GM18502 (cell line): ENCODE data around the gene TRIM10.

Experiments
- ATAC-seq: cut with Tn5 transposase; IDR thresholded peaks from one replicate; pipeline ENCODE4 v1.9.1; 2021; ENCODE audit warnings: mild to moderate bottlenecking; ENCODE audit not compliant: unreplicated experiment, poor library complexity

The TRIM10 gene, protein sequence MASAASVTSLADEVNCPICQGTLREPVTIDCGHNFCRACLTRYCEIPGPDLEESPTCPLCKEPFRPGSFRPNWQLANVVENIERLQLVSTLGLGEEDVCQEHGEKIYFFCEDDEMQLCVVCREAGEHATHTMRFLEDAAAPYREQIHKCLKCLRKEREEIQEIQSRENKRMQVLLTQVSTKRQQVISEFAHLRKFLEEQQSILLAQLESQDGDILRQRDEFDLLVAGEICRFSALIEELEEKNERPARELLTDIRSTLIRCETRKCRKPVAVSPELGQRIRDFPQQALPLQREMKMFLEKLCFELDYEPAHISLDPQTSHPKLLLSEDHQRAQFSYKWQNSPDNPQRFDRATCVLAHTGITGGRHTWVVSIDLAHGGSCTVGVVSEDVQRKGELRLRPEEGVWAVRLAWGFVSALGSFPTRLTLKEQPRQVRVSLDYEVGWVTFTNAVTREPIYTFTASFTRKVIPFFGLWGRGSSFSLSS

DNA sequence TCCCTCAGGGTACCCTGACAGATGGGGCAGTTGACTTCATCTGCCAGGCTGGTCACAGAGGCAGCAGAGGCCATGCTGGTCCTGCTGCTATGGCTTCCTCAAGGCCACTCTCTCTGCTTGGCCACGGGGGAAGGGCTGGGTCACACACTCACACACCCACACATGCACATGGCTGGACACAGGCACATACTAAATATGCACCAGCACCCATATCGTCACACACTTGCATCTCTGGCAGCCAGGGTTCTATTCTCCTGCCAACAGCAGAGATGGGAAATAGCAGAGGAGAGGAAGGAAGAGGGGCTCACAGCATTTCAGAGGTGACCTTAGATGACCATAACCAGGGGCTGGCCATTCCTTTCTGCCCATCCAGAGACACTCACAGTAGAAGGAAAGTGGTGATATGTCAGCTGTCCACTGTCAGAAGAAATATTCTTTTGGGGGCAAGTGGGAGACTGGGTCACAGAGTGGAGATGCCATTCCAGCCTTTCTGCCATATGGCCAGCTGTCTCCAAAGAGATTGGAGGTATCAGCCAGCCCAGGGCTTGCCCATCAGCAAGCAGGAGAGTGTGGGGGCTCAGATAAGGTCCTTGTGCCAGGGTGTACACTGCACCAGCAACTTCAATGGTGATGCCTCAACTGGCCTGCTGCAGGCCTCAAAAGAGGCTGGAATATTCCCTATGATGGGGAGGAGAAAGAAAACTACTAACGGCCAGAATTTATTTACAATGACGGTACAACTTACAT is at the start of gene TRIM10:
TRIM10 (minus strand) TSS at position 427 of the 747 bp plus-strand sequence; CDS start at position 74, 353 bp downstream.
- ATAC-seq, result no peak

DNA sequence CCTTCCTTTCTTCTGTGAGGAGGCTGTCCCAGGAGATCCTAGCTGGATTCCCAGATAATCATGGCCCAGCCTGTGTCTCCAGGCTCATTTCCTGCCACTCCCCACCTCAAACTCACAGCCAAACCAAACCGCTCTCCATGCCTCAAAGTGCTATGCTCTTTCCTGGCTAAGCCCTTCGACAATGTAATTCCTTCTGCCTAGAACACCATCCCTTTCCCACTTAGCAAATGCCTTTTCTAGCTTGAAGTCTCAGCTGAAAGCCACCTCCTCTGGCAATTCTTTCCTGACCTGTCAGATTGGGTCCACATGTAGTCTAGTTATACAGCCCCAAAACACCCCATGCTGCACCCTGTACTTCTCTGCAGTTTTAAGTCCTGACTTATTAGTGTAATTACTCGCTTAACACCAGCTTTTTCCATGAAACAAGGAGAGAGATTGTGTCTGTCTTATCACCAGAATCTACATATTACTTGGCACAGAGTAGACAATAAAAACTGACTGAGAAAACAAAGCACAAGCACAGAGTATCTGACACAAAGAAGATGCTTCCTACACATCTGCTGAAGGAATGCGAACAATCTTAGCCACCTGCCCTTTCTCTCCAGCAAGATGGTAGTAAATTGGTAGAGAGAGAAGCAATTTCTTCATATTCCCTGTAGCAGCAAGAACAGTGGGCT is 46.7 kb upstream of the TRIM10 start:
- ATAC-seq, result no peak

DNA sequence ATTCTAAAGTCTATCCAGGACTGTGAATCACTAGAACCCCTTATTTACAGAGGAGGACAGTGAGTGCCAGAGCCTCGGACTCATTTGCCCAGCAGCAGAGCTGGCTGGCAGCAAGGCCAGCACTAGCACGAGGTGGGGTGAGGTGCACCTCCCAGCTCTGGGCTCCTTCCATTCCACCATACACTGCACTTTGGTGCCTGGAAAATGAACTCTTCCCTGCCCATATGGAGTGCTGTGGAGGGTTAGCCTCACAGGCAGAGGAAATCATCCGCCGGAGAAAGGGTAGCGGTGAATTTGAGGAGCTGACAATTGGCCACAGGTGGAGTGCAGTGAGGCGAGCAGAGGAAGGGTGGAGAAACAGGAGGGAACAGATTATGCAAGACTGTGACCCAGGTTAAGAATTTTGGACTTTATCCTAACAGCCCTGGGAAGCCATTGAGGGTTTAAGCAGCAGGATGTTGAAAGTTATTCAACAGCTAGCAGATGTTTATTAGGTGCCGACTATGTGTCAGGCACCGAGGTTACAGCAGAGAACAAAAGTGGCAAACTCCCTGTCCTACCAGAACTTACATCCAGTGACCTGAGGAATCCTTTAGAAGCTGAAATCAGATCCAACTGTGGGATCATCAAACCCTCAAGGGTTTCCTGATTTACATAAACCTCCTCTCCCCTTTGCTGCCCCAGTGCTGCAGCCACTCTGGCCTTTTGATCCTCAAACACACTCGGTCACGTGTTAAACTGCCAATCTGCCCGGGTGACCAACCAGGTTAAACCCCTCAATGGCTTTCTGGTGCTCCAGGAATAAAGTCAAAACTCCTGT is 46.0 kb upstream of the TRIM10 start:
- no peak for ATAC-seq

DNA sequence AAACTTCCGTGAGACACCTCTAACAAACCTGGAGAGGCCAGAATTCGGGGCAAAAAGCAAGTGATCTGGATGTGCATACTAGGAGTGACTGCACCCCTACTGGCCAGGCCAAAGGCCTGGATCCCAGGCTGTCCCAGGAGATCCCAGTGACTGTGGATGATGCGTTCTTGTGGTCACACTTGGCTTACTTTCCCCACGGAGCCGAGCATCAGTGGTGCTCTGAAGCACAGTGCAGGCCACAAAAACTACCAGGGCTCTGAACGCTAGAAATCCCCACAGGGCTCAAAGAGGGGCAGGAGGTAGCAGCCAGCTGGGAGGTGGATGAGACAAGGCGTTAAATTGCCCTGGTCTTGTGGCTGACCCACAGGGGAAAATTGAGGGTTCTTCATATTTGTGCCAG is 45.1 kb upstream of the TRIM10 start:
- ATAC-seq, result no peak

DNA sequence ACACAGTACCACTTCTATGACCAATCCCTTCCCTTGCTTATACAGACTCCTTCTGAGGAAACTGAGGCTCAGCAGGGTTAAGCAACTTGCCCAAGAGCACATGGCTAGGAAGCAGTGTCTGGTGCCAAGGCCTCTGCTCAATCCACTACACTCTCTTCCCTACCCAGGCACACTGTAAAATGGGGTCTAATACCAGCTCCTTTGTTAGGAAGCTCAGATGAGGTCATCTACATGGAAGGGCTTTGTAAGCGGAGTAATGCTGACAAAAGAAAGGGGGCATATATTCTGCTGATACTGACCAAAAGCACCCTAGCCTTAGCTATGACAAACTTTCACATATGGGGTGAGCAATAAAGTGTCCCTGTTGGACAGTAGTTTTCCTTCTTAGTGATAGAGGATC is 43.1 kb upstream of the TRIM10 start:
- ATAC-seq, result no peak

DNA sequence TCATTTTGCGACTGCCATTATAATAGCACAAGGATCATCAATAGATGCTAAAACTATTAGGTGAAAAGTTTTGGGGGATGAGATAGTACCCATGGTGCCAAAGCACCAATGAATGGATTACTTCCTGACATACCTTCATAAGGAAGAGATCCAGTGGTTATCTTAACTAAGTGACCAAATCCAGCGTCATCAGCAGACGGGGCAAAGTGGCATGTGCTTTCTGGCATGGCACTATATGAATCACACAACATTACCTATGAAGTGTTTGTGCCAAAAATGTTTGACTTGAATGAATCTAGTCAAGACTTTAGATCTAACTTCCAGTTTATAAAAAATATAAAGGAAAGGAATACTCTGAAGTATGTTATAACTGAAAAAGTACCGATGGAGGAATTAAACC is 41.4 kb upstream of the TRIM10 start:
- no peak for ATAC-seq

DNA sequence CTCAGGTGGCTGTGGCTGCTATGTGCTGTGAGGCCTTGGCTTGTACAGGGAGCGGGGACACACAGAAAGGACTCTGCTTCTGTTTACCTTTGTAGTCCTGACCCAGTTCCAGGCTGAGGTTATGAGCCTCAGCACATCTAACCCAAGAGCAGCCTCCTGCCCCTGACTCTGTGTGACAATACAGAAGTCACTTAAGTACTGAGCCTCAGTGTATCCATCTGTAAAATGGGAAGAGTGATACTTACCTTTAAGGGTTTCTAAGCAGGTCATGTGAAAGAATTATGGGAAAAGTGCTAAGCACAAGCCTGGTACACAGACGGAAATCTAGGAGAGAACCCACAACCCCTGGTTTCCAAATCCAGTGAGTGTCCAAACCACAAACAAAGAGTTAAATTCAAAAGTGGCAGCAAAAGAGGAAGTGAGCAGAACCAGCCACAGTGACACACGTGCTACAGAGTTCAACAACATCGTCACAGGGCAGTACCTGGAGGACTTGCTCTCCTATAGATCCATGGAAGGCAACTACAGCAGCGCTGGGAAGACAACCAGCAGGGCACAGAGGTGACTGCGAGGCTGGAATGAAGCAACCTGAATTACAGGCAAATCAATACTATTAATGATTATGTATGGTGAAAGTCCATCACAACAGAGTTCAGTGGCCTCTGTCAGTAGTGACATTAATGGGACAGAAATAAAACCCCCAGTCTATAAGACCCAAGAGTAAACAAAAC is 39.7 kb upstream of the TRIM10 start:
- no peak for ATAC-seq

DNA sequence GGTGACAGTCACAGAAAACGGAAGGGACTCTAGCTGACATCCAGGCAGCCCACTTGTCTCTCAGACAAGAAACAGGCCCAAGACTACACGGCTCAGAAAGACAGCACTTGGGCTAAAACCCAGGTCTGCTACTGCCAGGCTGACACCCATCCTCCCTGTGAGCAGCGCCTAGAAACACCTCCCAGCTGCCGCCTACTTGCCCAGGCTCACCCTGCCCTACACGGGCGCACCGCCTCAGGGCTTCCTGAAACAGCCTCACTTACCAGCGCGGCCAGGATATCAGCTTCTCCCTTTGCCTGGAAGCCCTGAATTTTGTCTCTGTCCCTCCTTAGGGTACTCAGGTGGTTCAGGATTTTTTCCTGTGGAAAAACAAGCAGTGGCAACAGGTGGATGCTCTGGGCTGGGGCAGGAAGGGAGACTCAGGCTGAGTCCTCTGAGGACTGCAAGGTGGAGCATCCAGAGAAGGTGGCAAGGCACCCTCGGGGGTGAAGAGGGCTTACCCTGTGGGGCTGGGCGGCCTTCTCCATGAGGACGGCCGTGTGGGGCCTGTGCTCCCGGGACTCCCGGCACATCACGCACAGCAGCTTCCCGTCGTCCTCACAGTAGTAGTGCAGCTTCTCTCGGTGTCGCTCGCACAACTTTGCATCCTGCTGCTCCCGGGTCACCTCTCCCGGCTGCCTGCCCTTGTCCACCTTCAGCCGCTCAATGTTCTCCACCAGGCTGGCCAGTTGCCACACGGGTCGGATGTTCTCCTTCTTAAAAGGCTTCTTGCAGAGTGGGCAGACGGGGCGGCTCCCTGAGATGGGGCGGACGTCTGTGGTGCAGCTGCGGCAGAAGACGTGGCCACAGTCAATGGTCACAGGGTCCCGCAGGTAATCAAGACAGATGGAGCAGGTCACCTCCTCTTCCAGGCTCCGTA is 37.4 kb upstream of the TRIM10 start:
- no peak for ATAC-seq

DNA sequence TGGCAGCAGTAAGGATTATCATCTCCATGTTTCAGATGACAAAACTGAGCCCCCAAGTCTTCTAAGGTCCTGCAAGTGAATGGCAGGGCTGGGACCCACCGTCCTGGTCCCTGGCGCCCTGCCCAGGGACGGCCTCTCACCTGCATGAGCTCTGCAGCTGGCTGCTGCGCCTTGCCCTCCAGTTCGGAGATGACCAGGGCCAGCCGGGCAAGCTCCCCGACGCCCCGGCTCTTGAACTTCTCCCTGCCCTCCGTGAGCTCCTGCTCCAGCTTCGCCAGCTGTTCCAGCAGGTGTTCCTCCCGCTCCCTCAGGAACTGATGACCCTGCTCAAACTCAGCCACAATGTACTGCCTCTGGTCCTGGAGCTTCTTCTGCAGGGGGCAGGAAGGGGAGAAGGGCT is 35.4 kb upstream of the TRIM10 start:
- no peak for ATAC-seq

DNA sequence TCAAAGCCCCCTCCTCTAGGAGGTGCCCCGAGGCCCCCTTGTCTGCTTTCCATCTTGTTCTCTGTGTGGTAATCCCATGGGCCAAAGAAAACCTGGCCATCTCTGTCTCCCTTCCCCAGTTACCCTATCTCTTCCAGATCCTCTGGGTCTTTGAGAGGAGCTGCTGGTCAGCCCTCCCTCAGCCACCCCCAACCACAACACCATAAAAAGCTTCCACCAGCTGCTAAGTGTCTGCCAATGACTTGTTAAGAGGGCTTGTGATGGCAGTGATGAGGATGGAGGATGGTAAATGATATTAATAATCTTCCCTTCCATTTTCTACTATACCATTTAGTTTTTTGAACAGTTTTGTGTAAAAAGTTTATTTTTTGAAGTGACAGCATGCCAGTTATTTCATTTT is 34.9 kb upstream of the TRIM10 start:
- ATAC-seq, result no peak

DNA sequence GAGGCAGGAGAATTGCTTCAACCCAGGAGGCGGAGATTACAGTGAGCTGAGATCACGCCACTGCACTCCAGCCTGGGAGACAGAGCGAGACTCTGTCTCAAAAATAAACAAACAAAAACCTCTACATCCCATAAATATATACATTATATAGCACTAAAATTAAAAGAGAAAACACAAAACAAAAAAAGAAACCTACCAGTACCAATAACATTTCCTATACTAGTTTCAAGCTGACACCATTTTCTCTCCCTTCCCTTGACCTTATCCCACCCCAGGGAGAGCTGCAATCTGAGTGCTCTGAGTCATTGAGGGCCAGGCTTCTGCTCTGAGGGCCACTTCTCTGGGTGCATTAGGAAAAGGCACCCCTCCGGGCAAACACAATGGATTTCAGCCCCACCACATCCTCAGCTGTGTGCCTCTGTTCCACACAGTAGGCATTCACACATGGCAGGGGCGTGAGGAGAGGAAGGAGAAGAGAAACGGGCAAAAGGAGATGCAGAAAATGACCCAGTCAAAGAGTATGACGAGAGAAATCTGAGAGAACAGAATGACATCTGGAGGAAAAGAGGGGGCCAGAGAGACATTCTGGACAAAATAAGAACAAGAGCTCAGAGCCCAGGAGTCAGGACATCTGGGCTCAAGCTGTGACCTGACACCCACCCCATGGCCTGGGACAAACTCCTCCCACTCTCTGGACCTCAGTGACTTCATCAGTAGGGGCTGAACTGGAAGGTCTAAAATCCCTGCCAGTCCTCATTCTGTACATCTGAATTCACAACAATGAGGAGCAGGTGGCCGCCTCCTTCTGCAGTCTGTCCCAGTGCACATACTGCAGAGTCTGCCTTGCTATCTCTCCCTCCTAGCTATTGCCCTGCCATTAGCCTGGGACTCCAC is 34.0 kb upstream of the TRIM10 start:
- ATAC-seq, result no peak

DNA sequence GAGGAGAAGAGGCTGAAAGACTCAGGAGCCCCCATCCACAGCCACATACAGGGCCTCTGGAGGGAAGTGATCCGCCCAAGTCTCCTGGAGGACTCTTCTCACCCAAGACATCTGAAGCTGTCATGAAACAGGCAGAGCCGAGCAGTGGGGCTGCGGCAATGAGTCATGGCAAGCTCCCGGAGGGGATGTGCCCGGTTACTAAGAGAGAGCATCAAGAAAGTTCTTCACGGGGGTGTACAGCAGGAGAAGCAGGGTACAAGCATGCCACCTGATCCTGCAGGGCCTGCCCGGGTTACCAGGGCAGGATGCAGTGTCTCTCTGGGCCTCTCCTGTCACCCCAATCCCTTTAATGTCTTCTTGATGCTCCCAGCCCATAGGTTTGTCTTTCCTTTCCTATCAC is 31.1 kb upstream of the TRIM10 start:
- ATAC-seq, result no peak

DNA sequence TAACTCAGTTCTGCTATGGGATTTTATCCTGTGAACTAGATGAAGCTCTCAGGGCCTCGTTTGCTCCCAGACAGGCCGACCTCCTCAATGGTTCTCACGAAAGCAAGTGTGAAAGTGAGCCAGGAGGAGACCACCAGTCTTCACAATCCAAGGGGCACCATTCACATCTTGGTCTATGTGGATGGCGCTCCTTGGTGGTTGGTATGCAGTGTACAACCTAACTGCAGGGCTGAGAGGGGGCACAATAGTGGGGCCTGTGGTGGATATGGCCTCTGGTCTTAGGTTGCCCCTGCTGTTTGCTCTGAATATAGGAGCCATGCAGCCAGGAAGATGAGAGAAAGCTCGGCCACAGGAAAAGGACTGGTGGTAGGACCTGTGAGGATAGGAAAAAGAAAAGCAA is 27.5 kb upstream of the TRIM10 start:
- ATAC-seq, result no peak

DNA sequence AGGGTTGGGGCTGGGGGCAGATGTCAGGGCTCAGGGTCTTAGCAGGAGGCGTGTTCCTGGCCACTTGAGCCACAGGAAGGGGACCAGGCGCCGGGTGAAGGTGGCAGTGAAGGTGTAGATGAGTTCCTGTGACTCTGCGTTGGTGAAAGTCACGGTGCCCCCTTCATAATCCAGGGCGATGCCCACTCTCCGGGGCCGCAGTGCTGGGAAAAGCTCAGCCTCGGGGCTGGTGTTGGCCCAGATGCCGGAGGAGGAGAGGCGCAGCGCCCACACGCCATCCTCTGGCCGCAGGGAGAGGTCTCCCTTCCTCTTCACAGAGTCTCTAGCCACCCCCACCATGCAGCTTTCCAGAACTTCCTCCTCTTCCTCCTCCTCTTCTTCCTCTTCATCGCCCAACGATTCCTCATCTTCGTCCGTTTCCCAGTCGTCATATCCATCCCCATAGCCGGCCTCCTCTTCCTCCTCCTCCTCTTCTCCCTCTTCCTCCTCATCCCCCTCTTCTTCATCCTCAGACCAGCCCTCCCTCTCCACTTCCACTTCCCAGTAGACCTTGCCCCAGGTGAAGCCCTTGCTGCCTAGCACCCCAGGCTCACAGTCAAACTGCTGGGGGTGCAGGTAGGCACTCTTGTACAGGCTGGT is 25.0 kb upstream of the TRIM10 start:
- no peak for ATAC-seq

DNA sequence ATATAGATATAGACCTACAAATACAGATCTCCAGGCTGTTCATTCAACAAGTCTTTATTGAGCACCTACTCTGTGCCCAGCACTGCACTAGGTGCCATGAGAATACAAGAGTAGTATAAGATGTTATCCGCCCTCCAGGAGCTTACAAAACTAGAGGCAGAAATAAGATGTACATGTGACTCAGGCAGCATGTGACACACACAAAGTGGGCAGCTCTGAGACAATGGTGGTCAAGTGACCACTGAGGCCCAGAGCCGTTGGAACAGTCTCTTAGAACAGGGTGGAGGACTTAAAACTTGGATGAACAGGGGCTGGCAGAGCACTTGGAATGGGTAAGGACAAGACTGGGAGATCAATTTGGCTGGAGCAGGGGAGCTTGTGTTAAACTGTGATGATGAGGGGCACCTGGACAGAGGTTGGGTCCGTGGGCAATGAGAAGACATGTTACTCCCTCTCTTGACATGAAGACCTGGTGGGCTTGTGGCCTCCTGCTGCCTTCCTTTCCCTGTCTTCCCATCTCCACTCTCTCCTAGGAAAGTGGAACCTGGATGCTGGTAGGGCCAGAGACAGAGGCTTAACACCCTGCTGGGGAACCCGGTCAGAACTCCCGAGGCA is 23.5 kb upstream of the TRIM10 start:
- no peak for ATAC-seq

DNA sequence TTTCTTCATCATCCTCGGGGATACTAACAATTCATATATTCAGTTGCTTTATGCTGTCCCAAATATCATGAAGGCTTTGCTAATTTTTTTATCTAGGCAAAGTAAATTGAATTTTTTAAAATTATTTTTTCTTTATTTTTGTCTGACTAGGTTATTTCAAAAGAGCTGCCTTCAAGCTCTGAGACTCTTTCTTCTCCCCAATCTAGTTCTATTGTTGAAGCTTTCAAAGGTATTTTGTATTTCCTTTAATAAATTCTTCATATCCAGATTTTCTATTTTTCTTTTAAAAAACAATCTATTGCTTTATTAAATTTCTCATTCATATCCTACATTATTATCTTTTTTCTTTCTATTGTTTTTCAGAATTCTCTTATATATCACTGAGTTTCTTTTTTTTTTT is 19.1 kb upstream of the TRIM10 start:
- no peak for ATAC-seq

DNA sequence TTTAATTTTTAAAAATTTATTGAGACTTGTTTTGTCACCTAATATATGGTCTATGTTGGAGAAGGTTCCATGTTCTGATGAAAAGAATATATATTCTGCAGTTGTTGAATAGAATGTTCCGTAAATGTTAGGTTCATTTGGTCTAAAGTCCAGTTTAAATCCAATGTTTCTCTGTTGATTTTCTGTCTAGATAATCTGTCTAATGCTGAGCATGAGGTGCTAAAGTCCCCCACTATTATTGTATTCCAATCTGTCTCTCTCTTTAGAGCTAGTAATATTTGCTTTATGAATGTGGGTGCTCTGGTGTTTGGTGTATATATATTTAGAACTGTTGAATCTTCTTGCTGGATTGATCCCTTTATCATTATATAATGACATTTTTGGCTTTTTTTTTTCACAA is 17.8 kb upstream of the TRIM10 start:
- ATAC-seq, result no peak
